Measurements from ENCODE around the gene ZNF214. TPM values are rescaled to one million over a fixed set of nuclear protein-coding genes. Genes with fewer than 3 reads are reported as not detected.

Gene ZNF214
- total RNA-seq, 1 experiment from 2014 or later: 0.61 TPM

Other genes starting within 250 kb of the ZNF214 start
- not detected in 2 replicates for gene OR2AG2, start 248.4 kb downstream of the ZNF214 start, total RNA-seq (2014; rRNA removed; shearing (Covaris generic))
- not detected in 2 replicates for gene OR2AG1, start 237.3 kb downstream of the ZNF214 start, total RNA-seq (2014; rRNA removed; shearing (Covaris generic))
- not detected in 2 replicates for gene OR6A2, start 220.7 kb downstream of the ZNF214 start, total RNA-seq (2014; rRNA removed; shearing (Covaris generic))
- gene OR10A5, start 174.7 kb downstream of the ZNF214 start, total RNA-seq (2014; rRNA removed; shearing (Covaris generic)): not detected in 2 replicates
- not detected in 2 replicates for gene OR10A2, start 157.3 kb downstream of the ZNF214 start, total RNA-seq (2014; rRNA removed; shearing (Covaris generic))
- gene OR10A4, start 143.7 kb downstream of the ZNF214 start, total RNA-seq (2014; rRNA removed; shearing (Covaris generic)): not detected in 2 replicates
- not detected in 2 replicates for gene OR2D2, start 127.8 kb downstream of the ZNF214 start, total RNA-seq (2014; rRNA removed; shearing (Covaris generic))
- gene OR2D3, start 99.3 kb downstream of the ZNF214 start, total RNA-seq (2014; rRNA removed; shearing (Covaris generic)): not detected in 2 replicates
- not detected in 2 replicates for gene ZNF215, start 93.9 kb downstream of the ZNF214 start, total RNA-seq (2014; rRNA removed; shearing (Covaris generic))
- gene NLRP14, start 133 bp upstream of the ZNF214 start, total RNA-seq (2014; rRNA removed; shearing (Covaris generic)): not detected in 2 replicates
- not detected in 2 replicates for gene RBMXL2, start 68.7 kb upstream of the ZNF214 start, total RNA-seq (2014; rRNA removed; shearing (Covaris generic))
- gene SYT9, start 231.6 kb upstream of the ZNF214 start, total RNA-seq (2014; rRNA removed; shearing (Covaris generic)): not detected in 2 replicates

All from SJCRH30 (cell line).